Measurements from ENCODE around the gene TANC1.

Gene TANC1

GRCh38 chr2:158996378-158996993 is 28.0 kb downstream of the TANC1 start:
- DNase-seq, result no peak

GRCh38 chr2:158997037-158997790 is 28.8 kb downstream of the TANC1 start:
- DNase-seq, result no peak

GRCh38 chr2:158998551-158999248 is 30.3 kb downstream of the TANC1 start:
- no peak for DNase-seq

GRCh38 chr2:158999458-158999857 is 31.0 kb downstream of the TANC1 start:
- DNase-seq, result peak; percentile 18

GRCh38 chr2:159000072-159000471 is 31.6 kb downstream of the TANC1 start:
- DNase-seq, result no peak

GRCh38 chr2:159002462-159003111 is 34.1 kb downstream of the TANC1 start:
- DNase-seq, result no peak

GRCh38 chr2:159003555-159003954 is 35.1 kb downstream of the TANC1 start:
- no peak for DNase-seq

GRCh38 chr2:159004849-159005248 is 36.4 kb downstream of the TANC1 start:
- no peak for DNase-seq

GRCh38 chr2:159009940-159010339 is 41.5 kb downstream of the TANC1 start:
- no peak for DNase-seq

- DNase-seq, result no peak
Observed at GRCh38 chr2:159010340-159010739, 41.9 kb downstream of the TANC1 start.

GRCh38 chr2:159010963-159011362 is 42.5 kb downstream of the TANC1 start:
- DNase-seq, result no peak

- DNase-seq, result no peak
Observed at GRCh38 chr2:159012142-159012541, 43.7 kb downstream of the TANC1 start.

GRCh38 chr2:159013103-159013502 is 44.7 kb downstream of the TANC1 start:
- no peak for DNase-seq

- DNase-seq, result no peak
Observed at GRCh38 chr2:159015174-159015573, 46.7 kb downstream of the TANC1 start.

GRCh38 chr2:159015823-159016222 is 47.4 kb downstream of the TANC1 start:
- DNase-seq, result no peak

- no peak for DNase-seq
Observed at GRCh38 chr2:159017837-159018236, 49.4 kb downstream of the TANC1 start.

- no peak for DNase-seq
Observed at GRCh38 chr2:159019021-159019420, 50.6 kb downstream of the TANC1 start.

GRCh38 chr2:159022019-159022418 is 53.6 kb downstream of the TANC1 start:
- DNase-seq, result no peak

- peak; percentile 3 for DNase-seq
Observed at GRCh38 chr2:159026170-159026569, 57.7 kb downstream of the TANC1 start.

- DNase-seq, result no peak
Observed at GRCh38 chr2:159028776-159029175, 60.3 kb downstream of the TANC1 start.

- no peak for DNase-seq
Observed at GRCh38 chr2:159029936-159030335, 61.5 kb downstream of the TANC1 start.

GRCh38 chr2:159030674-159031380 is 62.4 kb downstream of the TANC1 start:
- DNase-seq, result no peak

- DNase-seq, result no peak
Observed at GRCh38 chr2:159032146-159032545, 63.7 kb downstream of the TANC1 start.

Data from inflammatory macrophage treated with lipopolysaccharide for 4 hours (primary cell).